ENCODE data around the gene DPYD.
"Not testable (repeated sequence)": the region's sequence is repeated elsewhere in the genome, so short reads cannot be mapped to it uniquely, and the experiment has no call there.

DPYD gene

GRCh38 chr1:97373000-97373399, 547.8 kb downstream of the DPYD start:
- DNase-seq: no peak
- no peak for TF ChIP-seq GATA1 (IDR thresholded peaks at IDR 0.05; ENCODE audit: low read depth, low read length)

- TF ChIP-seq POLR2A (IDR thresholded peaks at IDR 0.05; ENCODE audit: low read length): no peak
- TF ChIP-seq GATA1 (IDR thresholded peaks at IDR 0.05; ENCODE audit: low read depth, low read length): no peak
- no peak for DNase-seq
These were observed 548.3 kb downstream of the DPYD start for GRCh38 chr1:97372531-97372930.

- no peak for TF ChIP-seq POLR2A (IDR thresholded peaks at IDR 0.05; ENCODE audit: low read length)
- no peak for DNase-seq
These were observed 552.5 kb downstream of the DPYD start for GRCh38 chr1:97368296-97368695.

DNA sequence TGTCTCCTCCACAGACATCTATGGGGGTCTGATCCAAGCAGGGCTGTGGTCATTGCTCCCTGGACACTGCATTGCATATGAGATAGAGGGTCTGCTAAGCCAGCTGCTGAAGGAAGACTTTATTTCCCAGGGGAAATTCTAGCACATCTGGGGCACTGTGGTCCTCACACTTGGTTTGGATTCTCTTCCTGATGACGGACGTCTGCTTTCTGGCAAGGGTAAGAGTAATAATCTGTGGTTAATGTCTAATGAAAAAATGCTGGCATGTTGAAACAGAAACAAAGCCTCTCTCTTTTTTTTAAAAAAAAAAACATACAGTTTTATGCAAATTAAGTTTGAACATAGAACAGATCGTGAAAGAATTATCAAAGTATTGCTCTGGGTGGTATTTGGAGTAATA, 553.9 kb downstream of the DPYD start:
- DNase-seq: no peak
- TF ChIP-seq POLR2A (IDR thresholded peaks at IDR 0.05; ENCODE audit: low read length) (no peak), GATA1 (IDR thresholded peaks at IDR 0.05; ENCODE audit: low read depth, low read length) (no peak)

DNA sequence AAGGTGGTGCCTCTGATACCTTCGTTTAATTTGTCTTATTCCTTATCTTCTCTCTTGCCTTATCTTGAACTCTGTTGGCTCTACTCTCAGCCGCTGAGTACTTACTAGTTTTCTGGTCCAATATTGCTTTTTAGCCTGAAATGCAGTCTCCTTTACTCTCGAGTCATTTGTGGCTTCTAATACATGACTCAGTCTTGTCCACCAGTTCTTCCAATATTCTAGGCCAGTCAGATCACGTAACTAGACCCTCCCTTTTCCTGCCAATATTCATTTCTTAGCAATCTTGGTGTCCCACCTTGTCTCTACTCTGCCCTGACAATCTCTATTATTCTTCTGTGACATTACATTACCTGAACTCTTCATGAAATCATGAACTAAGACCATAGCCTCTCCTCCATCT, 555.8 kb downstream of the DPYD start:
- TF ChIP-seq POLR2A (IDR thresholded peaks at IDR 0.05; ENCODE audit: low read length) (no peak), GATA1 (IDR thresholded peaks at IDR 0.05; ENCODE audit: low read depth, low read length) (no peak)
- DNase-seq: no peak

- no peak for TF ChIP-seq GATA1 (IDR thresholded peaks at IDR 0.05; ENCODE audit: low read depth, low read length)
- TF ChIP-seq POLR2A (IDR thresholded peaks at IDR 0.05; ENCODE audit: low read length): no peak
- DNase-seq: no peak
These were observed 556.7 kb downstream of the DPYD start for GRCh38 chr1:97364086-97364485.

DNA sequence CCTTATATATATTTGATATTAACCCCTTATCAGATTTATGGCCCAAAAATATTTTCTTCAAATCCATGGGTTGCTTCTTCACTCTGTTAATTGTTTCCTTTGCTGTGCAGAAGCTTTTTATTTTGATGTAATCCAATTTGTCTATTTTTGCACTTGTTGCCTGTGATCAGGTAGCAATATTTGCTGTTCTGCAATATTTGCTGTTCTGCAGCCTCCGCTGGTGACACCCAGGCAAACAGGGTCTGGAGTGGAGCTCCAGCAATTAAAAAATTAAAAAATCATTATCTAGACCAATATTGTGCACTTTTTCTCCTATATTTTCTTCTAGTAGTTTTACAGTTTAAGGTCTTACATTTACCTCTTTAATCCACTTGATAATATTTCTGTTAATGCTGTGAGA, 564.5 kb downstream of the DPYD start:
- TF ChIP-seq POLR2A (IDR thresholded peaks at IDR 0.05; ENCODE audit: low read length) (no peak), GATA1 (IDR thresholded peaks at IDR 0.05; ENCODE audit: low read depth, low read length) (no peak)
- no peak for DNase-seq

GRCh38 chr1:97352936-97353382, 567.9 kb downstream of the DPYD start:
- DNase-seq: no peak
- TF ChIP-seq GATA1 (IDR thresholded peaks at IDR 0.05; ENCODE audit: low read depth, low read length): no peak
- TF ChIP-seq POLR2A (IDR thresholded peaks at IDR 0.05; ENCODE audit: low read length): no peak

DNA sequence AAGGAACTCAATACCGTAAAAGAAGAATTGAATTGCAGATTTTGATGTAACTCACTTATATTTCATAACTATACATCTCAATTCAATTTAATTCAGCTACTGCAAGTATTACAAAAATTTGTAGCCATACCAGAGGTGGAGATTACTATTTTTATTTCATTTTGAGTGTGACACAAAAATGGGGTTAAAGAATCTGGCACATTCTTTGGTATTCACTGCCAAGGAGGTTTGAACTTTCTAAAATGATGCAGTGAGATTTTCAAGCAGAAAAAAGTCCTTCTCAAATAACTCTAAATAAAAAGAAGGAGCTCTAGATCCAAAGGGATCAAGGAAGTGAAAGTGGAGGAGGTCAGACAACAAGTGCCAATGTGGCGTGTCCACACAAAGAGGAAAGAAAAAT, 569.0 kb downstream of the DPYD start:
- no peak for DNase-seq
- TF ChIP-seq GATA1 (IDR thresholded peaks at IDR 0.05; ENCODE audit: low read depth, low read length) (no peak), POLR2A (IDR thresholded peaks at IDR 0.05; ENCODE audit: low read length) (no peak)

GRCh38 chr1:97350662-97351061, 570.2 kb downstream of the DPYD start:
- DNase-seq: no peak
- TF ChIP-seq POLR2A (IDR thresholded peaks at IDR 0.05; ENCODE audit: low read length) (no peak), GATA1 (IDR thresholded peaks at IDR 0.05; ENCODE audit: low read depth, low read length) (no peak)

GRCh38 chr1:97350241-97350640, 570.6 kb downstream of the DPYD start:
- no peak for DNase-seq
- no peak for TF ChIP-seq GATA1 (IDR thresholded peaks at IDR 0.05; ENCODE audit: low read depth, low read length)

DNA sequence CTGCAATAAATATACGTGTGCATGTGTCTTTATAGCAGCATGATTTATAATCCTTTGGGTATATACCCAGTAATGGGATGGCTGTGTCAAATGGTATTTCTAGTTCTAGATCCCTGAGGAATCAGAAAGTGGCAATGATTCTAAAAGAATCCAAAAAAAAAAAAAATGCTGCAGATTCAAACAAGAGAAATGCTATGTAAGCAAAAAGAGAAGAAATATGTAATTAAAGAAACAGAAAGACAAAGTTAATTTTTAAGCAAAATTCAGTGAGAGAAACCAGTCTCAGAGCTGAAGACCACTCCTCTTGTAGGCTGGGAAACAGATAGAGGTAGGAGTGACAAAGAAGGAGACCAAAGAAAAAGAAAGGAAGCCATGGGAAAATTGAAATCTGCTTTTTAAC, 571.0 kb downstream of the DPYD start:
- not testable (repeated sequence) for DNase-seq

DNA sequence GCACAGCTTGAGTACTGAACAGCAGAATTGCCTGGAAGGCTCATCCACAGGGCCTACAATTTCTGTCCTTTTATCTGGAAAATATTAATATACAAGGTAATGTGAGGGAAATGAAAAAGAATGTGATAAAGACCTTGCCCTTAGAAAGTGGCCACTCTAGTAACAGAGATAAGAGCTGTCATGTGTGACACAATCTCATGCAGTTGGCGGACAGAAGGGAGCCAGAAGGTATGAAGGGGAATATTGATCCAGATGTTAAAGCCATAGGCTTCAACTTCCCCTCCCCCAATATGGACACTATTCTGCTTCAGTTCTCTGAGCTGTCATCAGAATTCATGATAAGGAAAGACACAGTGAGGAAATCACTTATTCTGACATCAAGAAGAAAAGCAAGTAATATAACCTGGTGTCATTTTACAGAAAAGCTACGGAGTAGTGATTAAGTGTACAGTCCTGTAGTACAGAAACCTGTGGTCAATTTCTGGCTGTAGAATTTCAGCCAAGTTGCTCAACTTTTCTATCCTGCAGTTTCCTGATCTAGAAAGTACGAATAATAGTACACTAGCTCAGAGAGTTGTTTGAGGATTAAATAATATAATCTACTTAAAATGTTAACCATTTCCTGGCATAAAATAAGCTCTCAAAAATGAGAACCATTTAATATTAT, 572.1 kb downstream of the DPYD start:
- TF ChIP-seq POLR2A (IDR thresholded peaks at IDR 0.05; ENCODE audit: low read length) (no peak), GATA1 (IDR thresholded peaks at IDR 0.05; ENCODE audit: low read depth, low read length) (no peak)
- no peak for DNase-seq

DNA sequence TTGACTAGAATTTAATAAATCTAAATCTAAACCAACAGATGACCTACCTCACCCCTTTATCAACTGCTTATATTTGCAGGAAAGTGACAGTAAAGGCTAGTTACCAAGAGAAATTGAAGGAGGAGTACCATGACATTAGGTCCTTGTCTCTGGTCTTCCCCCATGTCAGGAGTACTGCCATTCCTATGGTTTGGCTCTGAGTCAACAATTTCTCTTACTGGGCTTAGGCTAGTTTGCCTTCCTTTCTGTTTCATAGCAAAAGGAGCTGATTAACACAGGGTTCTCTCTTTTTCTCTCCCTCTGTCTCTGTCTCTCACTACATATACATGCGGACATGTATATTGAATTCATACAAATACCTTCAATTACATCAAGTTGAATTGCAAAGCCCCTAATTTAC, 579.9 kb downstream of the DPYD start:
- TF ChIP-seq GATA1 (IDR thresholded peaks at IDR 0.05; ENCODE audit: low read depth, low read length): no peak
- TF ChIP-seq POLR2A (IDR thresholded peaks at IDR 0.05; ENCODE audit: low read length): no peak
- no peak for DNase-seq

- DNase-seq: no peak
- TF ChIP-seq POLR2A (IDR thresholded peaks at IDR 0.05; ENCODE audit: low read length) (no peak), GATA1 (IDR thresholded peaks at IDR 0.05; ENCODE audit: low read depth, low read length) (no peak)
These were observed 582.5 kb downstream of the DPYD start for GRCh38 chr1:97338347-97338746.
